Cardiac fibroblast (primary cell): ENCODE data around the gene PATJ.
"Not testable (repeated sequence)": the region's sequence is repeated elsewhere in the genome, so short reads cannot be mapped to it uniquely, and the experiment has no call there.

Experiments
- DNase-seq, 2 donors: peaks; one replicate each; pipeline versions ENCODE4 v3.0.0 to v3.0.0-alpha.2; 2010; ENCODE audit warnings: low read depth in 2 of 2
- H3K4me3 ChIP-seq, 2 donors: replicated peaks in 1 of 2; 1 replicate in 1 of 2; 2 replicates in 1 of 2; pipeline ENCODE4 v1.5.1; 2011; ENCODE audit warnings: low read depth in 2 of 2, low read length in 2 of 2, mild to moderate bottlenecking in 2 of 2, moderate library complexity in 1 of 2
- TF ChIP-seq, protein P1 (sequence below): IDR thresholded peaks from one replicate; pipeline ENCODE4 v1.5.1; 2011; ENCODE audit warnings: low read depth, mild to moderate bottlenecking, low read length, inconsistent platforms

The PATJ gene

GRCh38 chr1:61779231-61779630 is 37.0 kb downstream of the PATJ start:
- no peak for DNase-seq
- TF ChIP-seq, protein P1, sequence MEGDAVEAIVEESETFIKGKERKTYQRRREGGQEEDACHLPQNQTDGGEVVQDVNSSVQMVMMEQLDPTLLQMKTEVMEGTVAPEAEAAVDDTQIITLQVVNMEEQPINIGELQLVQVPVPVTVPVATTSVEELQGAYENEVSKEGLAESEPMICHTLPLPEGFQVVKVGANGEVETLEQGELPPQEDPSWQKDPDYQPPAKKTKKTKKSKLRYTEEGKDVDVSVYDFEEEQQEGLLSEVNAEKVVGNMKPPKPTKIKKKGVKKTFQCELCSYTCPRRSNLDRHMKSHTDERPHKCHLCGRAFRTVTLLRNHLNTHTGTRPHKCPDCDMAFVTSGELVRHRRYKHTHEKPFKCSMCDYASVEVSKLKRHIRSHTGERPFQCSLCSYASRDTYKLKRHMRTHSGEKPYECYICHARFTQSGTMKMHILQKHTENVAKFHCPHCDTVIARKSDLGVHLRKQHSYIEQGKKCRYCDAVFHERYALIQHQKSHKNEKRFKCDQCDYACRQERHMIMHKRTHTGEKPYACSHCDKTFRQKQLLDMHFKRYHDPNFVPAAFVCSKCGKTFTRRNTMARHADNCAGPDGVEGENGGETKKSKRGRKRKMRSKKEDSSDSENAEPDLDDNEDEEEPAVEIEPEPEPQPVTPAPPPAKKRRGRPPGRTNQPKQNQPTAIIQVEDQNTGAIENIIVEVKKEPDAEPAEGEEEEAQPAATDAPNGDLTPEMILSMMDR, result no peak
- no peak overlapping the region for H3K4me3 ChIP-seq

GRCh38 chr1:61781151-61781550 is 38.9 kb downstream of the PATJ start:
- no peak overlapping the region for H3K4me3 ChIP-seq
- no peak for DNase-seq
- TF ChIP-seq, protein P1, result no peak

- H3K4me3 ChIP-seq, result no peak overlapping the region
- TF ChIP-seq, protein P1, result no peak
These were observed 40.5 kb downstream of the PATJ start for GRCh38 chr1:61782771-61783170.

DNA sequence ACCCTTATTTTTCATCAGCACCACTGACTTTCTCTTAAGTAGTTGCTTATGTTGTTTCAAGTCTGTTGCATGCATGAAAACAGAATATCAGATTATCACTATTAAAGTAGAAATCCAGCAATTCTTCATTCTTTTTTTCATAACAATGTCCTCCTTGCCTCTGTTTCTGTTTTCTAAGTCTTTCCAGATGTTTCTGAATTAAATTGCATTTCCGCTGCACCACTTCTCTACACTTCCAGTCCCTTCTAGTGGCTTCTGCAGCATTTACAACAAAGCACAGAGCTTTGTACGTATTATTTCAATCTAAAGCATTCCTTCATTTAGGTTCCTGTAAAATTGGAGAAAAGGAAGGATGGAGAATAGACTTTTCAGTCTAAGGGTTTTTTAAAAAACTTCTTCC is 42.4 kb downstream of the PATJ start:
- TF ChIP-seq, protein P1, result no peak
- H3K4me3 ChIP-seq, result no peak overlapping the region
- DNase-seq, result no peak

More at GRCh38 chr1:61782771-61783170, 40.5 kb downstream of the PATJ start:
- no peak for DNase-seq

DNA sequence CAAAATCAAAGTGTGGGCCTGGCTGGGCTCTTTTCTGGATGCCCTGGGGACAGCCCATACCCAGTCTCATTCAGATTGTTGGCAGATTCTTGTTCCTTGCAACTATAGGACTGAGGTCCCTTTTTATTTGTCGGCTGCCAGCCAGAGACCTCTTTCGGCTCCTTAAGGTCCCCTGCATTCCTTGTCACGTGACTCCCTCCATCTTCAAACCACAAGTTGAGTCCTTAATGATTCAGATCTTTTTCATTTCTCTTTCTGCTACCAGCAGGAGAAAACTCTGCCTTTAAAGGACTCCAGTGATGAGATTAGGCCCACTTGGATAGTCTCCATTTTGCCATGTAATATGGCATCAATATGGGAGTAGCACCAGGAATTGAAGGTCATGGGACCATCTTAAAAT is 48.6 kb downstream of the PATJ start:
- TF ChIP-seq, protein P1, result no peak
- no peak overlapping the region for H3K4me3 ChIP-seq
- no peak for DNase-seq

DNA sequence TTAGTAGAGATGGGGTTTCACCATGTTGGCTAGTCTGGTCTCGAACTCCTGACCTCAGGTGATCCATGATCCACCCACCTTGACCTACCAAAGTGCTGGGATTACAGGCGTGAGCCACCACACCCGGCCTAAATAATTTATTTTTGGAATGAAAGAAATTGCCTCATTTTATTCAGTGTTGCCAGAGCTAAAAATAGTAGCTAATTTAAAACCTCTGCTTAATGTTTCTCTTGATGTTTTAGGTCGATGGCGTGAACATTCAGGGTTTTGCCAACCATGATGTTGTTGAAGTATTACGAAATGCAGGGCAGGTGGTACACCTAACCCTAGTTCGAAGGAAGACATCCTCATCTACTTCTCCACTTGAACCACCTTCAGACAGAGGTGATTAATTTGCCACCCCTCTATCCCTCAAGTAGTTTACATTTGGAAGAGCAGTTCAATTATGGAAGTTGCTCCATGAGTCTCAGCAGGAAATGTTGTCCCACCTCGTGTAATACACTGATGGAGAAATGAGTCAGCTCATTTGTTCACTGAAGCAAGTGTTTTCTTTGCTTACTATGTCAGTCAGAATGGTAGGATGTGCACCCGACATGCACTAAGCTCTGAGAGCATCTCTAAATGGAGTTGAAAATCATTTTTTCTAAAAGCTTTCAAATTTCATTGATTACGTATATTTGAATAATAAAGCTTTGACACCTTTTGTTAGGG is 54.9 kb downstream of the PATJ start:
- H3K4me3 ChIP-seq, result no peak overlapping the region
- TF ChIP-seq, protein P1, result no peak
- peak in 1 of 2 donors; percentile 6 for DNase-seq

DNA sequence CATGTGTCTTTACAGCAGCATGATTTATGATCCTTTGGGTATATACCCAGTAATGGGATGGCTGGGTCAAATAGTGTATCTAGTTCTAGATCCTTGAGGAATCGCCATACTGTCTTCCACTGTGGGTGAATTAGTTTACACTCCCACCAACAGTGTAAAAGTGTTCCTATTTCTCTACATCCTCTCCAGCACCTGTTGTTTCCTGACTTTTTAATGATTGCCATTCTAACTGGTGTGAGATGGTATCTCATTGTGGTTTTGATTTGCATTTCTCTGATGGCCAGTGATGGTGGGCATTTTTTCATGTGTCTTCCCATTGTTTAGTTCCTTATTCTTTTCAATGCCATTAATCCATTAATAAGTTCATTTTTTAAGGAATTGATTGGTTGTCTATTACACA is 58.8 kb downstream of the PATJ start:
- H3K4me3 ChIP-seq, DNase-seq: not testable (repeated sequence)
